ENCODE data around the gene DAZAP1. TPM values are rescaled to one million over a fixed set of nuclear protein-coding genes. Genes with fewer than 3 reads are reported as not detected.

Gene DAZAP1
- polyA plus RNA-seq, 10 donors, result 52.2 to 76.1 (median 64.0) TPM

DNA sequence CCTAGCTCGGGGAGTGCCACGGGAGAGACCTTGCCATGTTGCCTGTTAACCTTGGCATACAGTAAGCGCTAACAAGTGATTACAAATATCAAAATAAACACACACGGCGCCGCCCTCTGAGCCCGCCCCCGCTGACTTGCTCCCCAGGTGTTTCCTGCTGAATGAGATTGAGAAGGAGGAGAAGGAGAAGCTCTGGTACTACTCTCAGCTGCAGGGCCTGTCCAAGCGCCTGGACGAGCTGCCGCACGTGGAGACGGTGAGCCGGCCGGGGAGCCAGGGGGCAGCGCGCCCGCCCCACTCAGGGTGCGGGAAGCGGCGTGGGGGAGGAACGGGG, 47.6 kb downstream of the DAZAP1 start:
- DNase-seq, result no peak

DNA sequence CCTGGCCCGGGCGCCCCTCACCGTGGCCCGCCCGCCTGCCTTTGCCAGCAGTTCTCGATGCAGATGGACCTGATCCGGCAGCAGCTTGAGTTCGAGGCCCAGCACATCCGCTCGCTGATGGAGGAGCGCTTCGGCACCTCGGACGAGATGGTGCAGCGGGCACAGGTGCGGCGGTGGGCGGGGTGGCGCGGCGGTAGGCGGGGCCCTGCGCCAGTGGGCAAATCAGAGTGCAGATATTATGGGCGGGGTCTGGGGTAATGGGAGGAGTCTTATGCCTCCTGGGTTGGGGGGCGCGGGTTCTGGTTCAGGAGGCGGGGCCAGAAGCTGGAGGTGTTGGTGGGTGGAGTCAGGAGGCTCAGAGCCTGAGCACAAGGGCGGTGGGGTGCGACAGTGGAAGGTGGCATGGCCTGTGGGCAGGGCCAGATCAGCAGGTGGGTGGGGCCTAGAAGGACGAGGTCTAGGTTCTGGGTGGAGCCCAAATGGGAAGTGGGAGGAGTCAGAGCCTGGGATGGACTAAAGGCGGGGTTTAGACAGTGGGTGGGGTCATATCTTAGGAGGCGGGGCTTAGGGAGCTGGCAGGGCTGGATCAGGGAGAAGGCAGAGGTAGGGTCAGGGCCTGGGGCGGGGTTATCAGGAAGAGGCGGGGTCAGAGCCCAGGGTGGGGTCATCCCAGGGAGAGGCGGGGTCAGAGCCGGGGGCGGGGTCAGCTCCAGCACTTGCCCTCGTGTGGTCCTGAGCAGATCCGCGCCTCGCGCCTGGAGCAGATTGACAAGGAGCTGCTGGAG, 48.1 kb downstream of the DAZAP1 start:
- no peak for DNase-seq

DNA sequence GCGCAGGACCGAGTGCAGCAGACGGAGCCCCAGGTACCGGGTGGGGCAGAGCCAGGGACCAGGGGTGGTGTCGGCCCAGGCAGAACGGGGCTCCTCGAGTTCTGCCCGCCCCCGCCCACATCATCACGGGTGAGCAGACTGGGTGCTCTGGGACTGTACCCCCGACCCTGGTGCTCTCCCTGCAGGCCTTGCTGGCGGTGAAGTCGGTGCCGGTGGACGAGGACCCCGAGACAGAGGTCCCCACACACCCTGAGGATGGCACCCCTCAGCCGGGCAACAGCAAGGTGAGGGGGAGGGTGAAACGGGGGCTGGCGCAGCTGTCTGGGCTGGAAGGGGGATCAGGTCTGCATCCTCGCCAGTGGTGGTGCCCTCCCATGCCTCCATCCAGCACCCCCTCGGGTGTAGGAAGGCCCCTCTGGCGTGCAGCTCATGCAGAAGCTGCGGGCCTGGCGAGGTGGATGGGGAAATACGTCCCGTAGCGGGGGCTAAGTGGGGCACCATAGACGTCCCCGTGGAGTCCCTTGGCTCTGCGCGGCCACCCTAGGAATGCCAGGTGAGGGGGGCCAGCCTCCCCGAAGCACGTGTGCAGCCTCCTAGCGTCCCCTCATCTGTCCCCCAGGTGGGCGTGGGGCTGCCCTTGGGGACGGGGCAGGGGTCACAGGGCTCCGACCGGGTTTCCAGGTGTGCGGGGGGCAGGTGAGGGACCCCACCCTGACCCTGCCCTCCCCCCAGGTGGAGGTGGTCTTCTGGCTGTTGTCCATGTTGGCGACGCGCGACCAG, 48.9 kb downstream of the DAZAP1 start:
- DNase-seq, result no peak

DNA sequence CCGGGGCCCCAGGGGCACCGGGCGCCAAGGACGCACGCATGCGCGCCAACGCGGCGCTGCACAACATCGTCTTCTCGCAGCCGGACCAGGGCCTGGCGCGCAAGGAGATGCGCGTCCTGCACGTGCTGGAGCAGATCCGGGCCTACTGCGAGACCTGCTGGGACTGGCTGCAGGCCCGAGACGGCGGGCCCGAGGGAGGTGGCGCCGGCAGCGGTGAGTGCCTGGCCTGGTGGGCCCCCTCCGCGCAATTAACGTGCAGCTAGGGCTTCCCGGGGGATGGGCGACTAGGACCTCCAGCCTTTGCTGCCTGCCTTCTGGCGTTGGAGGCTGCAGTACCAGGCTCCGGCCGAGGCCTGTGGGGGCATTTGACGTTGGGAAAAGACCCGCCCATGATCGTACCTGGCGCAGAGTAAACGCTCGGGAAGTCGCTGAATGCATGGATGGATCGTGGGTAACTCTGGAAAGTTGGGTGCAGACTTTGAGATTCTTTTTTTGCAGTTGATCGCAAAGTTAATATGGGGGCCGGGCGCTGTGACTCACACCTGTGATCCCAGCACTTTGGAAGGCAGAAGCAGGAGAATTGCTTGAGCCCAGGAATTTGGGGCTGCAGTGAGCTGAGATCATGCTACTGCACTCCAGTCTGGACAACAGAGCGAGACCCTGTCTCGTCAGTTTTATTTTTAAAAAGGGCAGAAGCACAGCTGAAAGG, 49.8 kb downstream of the DAZAP1 start:
- DNase-seq, result no peak

DNA sequence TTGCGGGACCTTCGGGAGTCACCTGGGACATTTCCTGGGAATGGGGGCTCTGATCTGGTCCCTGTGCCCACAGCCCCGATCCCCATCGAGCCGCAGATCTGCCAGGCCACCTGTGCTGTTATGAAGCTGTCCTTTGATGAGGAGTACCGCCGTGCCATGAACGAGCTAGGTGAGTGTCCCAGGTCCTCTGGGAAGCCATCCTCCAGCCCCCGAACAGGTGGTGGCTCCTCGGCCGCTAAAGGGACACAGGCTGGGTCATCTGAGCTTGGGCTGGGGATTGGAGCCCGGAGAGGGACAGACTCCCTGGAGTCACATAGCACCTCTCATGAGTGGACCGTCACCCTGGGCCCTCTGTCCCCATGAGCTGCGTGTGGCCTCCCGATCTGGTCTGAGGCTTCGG, 50.5 kb downstream of the DAZAP1 start:
- DNase-seq, result no peak

DNA sequence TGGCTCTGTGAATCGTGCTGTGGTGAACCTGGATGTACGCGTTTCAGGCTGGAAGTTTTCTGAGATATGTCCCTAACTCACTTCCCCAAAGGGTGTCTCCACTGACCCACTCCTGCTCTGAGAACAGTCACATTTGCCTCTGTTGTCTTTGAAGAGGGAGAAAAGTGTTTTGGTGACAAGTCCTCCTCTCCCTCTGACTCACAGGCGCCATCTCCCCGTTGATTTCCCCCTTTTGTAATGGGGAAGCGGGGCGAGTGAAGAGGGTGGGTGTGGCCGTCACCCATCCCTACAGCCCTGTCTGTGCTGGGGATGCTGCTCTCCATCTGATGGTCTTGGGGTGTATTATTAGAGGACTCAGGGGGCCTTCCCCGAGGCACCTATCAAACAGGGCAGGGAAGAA, 52.1 kb downstream of the DAZAP1 start:
- DNase-seq, result no peak

DNA sequence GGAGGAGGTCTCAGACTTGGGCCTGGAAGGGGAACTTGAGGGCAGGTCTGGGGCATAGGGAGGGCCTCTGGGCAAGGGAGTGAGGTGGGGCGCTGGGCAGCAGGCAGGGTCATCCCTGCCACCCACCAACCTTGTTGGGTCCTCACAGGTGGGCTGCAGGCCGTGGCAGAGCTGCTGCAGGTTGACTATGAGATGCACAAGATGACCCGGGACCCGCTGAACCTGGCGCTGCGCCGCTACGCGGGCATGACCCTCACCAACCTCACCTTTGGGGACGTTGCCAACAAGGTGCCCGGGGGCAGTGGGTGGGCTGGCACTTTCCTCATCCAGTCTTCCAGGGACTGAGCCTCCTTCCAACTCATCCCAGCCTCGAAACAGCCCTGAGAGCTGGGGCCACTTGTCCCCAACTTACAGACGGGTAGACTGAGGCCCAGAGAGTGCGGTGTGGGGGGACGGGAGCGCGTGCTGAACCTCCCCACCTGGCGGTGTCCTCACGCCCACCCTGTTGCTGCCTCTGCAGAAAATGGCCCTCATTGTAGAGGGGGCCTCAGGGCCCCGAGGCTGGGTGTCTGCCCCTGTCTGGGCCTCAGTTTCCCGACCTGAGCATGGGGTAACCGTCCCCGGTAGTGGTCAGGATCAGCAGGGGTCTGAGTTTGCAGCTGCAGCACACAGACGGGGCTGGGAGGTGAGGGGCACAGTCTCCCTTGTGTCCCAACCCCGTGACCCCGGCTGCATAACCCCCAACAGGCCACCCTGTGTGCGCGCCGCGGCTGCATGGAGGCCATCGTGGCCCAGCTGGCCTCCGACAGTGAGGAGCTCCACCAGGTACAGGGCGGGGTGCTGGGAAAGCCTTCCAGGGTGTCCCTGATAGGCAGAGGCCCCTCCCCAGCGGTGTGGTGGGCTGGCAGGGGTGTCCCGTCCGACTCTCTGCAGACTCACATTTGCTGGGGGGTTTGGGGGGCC, 52.9 kb downstream of the DAZAP1 start:
- DNase-seq, result no peak

DNA sequence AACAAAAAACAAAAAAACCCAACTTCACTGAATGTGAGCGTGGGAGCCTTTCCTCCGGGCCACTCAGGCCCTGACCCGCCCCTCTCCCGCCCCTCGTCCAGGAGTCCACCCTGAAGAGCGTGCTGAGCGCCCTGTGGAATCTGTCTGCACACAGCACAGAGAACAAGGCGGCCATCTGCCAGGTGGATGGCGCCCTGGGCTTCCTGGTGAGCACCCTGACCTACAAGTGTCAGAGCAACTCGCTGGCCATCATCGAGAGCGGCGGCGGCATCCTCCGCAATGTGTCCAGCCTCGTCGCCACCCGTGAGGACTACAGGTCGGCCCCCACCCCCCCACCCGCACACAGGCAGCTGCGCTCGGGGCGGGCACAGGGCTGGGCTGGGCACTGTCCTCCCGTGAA, 54.5 kb downstream of the DAZAP1 start:
- no peak for DNase-seq

DNA sequence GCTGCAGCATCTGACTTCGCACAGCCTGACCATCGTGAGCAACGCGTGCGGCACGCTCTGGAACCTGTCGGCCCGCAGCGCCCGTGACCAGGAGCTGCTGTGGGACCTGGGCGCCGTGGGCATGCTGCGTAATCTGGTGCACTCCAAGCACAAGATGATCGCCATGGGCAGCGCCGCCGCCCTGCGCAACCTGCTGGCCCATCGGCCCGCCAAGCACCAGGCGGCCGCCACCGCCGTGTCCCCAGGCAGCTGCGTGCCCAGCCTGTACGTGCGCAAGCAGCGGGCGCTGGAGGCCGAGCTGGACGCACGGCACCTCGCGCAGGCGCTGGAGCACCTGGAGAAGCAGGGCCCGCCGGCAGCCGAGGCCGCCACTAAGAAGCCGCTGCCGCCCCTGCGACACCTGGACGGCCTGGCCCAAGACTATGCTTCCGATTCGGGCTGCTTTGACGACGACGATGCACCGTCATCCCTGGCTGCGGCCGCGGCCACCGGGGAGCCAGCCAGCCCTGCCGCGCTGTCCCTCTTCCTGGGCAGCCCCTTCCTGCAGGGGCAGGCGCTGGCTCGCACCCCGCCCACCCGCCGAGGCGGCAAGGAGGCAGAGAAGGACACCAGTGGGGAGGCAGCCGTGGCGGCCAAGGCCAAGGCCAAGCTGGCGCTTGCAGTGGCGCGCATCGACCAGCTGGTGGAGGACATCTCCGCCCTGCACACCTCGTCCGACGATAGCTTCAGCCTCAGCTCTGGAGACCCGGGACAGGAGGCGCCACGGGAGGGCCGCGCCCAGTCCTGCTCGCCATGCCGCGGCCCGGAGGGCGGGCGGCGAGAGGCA, 58.0 kb downstream of the DAZAP1 start:
- no peak for DNase-seq

DNA sequence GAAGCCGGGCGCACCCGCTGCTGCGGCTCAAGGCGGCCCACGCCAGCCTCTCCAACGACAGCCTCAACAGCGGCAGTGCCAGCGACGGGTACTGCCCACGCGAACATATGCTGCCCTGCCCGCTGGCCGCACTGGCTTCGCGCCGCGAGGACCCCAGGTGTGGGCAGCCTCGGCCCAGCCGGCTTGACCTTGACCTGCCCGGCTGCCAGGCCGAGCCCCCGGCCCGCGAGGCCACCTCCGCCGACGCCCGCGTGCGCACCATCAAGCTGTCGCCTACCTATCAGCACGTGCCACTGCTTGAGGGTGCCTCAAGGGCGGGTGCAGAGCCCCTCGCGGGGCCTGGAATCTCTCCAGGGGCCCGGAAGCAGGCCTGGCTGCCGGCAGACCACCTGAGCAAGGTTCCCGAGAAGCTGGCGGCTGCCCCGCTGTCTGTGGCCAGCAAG, 58.7 kb downstream of the DAZAP1 start:
- peak in 1 of 3 donors; percentile 23 for DNase-seq

DNA sequence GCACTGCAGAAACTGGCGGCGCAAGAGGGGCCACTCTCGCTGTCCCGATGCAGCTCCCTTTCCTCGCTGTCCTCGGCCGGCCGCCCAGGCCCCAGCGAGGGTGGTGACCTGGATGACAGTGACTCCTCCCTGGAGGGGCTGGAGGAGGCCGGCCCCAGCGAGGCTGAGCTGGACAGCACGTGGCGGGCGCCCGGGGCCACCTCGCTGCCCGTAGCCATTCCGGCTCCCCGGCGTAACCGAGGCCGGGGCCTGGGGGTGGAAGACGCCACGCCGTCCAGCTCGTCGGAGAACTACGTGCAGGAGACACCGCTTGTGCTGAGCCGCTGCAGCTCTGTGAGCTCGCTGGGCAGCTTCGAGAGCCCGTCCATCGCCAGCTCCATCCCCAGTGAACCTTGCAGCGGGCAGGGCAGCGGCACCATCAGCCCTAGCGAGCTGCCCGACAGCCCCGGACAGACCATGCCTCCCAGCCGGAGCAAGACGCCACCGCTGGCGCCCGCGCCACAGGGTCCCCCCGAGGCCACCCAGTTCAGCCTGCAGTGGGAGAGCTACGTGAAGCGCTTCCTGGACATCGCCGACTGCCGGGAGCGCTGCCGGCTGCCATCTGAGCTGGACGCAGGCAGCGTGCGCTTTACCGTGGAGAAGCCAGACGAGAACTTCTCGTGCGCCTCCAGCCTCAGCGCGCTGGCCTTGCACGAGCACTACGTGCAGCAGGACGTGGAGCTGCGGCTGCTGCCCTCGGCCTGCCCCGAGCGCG, 59.3 kb downstream of the DAZAP1 start:
- no peak for DNase-seq

DNA sequence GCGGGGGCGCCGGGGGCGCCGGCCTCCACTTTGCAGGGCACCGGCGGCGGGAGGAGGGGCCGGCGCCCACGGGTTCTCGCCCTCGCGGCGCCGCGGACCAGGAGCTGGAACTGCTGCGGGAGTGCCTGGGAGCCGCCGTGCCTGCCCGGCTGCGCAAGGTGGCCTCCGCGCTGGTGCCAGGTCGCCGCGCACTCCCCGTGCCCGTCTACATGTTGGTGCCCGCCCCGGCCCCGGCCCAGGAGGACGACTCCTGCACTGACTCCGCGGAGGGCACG, 59.8 kb downstream of the DAZAP1 start:
- no peak for DNase-seq

DNA sequence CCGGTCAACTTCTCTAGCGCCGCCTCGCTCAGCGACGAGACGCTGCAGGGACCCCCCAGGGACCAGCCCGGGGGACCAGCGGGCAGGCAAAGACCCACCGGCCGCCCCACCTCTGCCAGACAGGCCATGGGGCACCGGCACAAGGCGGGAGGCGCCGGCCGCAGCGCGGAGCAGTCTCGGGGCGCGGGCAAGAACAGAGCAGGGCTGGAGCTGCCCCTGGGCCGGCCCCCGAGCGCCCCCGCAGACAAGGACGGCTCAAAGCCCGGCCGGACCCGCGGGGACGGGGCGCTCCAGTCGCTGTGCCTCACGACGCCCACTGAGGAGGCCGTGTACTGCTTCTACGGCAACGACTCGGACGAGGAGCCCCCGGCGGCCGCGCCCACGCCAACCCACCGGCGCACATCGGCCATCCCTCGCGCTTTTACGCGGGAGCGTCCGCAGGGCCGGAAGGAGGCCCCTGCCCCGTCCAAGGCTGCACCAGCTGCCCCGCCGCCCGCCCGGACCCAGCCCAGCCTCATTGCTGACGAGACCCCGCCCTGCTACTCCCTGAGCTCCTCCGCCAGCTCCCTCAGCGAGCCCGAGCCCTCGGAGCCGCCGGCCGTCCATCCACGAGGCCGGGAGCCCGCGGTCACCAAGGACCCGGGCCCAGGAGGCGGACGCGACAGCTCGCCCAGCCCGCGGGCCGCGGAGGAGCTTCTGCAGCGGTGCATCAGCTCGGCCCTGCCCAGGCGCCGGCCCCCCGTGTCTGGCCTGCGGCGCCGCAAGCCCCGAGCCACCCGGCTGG, 60.3 kb downstream of the DAZAP1 start:
- no peak for DNase-seq

DNA sequence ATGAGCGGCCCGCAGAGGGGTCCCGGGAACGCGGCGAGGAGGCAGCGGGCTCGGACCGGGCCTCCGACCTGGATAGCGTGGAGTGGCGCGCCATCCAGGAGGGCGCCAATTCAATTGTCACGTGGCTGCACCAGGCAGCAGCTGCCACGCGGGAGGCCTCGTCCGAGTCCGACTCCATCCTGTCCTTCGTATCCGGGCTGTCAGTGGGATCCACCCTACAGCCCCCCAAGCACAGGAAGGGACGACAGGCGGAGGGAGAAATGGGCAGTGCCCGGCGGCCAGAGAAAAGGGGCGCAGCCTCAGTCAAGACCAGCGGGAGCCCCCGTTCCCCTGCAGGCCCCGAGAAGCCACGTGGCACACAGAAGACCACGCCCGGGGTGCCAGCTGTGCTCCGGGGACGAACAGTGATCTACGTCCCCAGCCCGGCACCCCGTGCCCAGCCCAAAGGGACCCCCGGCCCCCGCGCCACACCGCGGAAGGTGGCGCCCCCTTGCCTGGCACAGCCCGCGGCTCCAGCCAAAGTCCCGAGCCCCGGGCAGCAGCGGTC, 61.0 kb downstream of the DAZAP1 start:
- no peak for DNase-seq

DNA sequence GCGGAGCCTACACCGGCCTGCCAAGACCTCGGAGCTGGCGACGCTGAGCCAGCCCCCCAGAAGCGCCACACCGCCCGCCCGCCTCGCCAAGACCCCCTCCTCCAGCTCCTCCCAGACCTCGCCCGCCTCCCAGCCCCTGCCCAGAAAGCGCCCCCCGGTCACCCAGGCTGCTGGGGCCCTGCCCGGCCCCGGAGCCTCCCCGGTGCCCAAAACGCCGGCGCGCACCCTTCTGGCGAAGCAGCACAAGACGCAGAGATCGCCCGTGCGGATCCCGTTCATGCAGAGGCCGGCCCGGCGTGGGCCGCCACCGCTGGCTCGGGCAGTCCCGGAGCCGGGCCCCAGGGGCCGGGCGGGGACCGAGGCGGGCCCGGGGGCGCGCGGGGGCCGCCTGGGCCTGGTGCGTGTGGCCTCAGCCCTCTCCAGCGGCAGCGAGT, 61.5 kb downstream of the DAZAP1 start:
- DNase-seq, result no peak

DNA sequence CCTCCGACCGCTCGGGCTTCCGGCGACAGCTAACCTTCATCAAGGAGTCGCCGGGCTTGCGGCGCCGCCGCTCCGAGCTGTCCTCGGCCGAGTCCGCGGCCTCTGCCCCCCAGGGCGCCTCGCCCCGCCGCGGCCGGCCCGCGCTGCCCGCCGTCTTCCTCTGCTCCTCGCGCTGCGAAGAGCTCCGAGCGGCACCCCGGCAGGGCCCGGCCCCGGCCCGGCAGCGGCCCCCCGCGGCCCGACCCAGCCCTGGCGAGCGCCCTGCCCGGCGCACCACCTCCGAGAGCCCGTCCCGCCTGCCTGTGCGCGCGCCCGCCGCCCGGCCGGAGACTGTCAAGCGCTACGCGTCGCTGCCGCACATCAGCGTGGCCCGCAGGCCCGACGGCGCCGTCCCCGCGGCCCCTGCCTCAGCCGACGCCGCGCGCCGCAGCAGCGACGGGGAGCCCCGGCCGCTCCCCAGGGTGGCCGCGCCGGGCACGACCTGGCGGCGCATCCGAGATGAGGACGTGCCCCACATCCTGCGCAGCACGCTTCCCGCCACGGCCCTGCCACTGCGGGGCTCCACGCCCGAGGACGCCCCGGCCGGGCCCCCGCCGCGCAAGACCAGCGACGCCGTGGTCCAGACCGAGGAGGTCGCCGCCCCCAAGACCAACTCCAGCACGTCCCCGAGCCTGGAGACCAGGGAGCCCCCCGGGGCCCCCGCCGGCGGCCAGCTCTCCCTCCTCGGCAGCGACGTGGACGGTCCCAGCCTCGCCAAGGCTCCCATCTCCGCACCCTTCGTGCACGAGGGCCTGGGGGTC, 62.1 kb downstream of the DAZAP1 start:
- DNase-seq, result no peak

DNA sequence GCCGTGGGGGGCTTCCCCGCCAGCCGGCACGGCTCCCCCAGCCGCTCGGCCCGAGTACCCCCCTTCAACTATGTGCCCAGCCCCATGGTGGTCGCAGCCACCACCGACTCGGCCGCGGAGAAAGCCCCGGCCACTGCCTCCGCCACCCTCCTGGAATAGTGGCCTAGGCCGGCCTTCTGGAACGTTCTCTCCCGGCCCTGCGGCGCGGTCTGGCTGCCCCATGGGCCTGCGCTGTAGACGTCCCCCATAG, 62.6 kb downstream of the DAZAP1 start:
- DNase-seq, result no peak

DNA sequence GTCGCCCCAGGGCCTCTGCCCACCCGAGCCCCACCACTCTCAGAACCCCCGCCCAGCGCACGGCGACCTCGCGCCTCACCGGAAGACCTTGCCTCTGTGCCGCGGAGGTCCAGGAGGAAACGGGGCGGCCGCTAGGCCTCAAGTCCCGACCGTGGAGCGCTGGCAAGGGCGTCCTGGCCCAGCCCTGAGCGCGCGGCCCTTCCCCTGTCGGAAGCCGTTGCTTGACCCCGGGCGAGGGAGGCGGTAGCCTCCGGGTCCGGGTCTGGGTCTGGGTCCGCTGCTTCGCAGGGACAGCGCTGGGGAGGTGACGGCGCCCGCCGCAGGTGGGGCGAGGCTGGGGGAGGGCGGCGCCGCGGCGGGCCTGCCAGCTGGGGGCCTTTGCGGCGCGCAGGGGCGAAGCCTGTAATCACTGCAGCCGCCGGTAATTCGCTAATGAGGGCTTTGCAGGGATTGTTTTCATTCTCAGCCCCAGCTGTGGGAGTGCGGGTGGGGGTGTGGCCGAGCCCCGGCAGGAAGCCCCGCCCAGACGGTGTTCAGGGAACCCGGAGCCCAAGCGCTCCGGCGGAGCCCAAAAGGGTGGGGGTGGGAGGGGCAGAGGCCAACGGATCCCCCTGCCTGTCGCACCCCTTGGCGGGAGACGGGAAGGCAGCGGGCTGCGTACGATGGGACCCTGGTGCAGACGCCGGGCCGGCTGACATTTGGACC, 63.1 kb downstream of the DAZAP1 start:
- DNase-seq, result peak in 1 of 3 donors; percentile 65

Data from muscle of back (tissue), 11 donors.